Peyer's patch (tissue), 4 donors: ENCODE measurements around the gene RMRP. TPM values are rescaled to one million over a fixed set of nuclear protein-coding genes. Genes with fewer than 3 reads are reported as not detected.

Source experiments
- DNase-seq, 3 donors: peaks; one replicate each; pipeline ENCODE4 v3.0.0-alpha.2; 2017 to 2019
- H3K27ac ChIP-seq, 4 donors: fragments of 200-600 bp; sonication (generic); one replicate each; pipeline ENCODE4 v1.5.1; 2016 to 2019
- H3K27me3 ChIP-seq, 2 donors: fragments of 200-600 bp; sonication (generic); one replicate each; pipeline ENCODE4 v1.5.1; 2019
- H3K36me3 ChIP-seq, 3 donors: fragments of 200-600 bp; sonication (generic); one replicate each; pipeline ENCODE4 v1.5.1; 2016 to 2019
- H3K4me1 ChIP-seq, 4 donors: fragments of 200-600 bp; sonication (generic); one replicate each; pipeline ENCODE4 v1.5.1; 2016 to 2019
- H3K4me3 ChIP-seq, 4 donors: fragments of 200-600 bp; sonication (generic); 1 replicate in 3 of 4; 2 replicates in 1 of 4; pipeline ENCODE4 v1.5.1; 2016 to 2019; ENCODE audit warnings: mild to moderate bottlenecking in 1 of 4
- H3K9me3 ChIP-seq, 4 donors: fragments of 200-600 bp; sonication (generic); one replicate each; pipeline ENCODE4 v1.5.1; 2016 to 2019; ENCODE audit warnings: mild to moderate bottlenecking in 1 of 4
- POLR2A ChIP-seq, 2 donors: fragments of 450-650 bp; IDR thresholded peaks; one replicate each; pipeline ENCODE4 v1.5.1; 2017; ENCODE audit warnings: antibody characterized with exemption in 2 of 2, mild to moderate bottlenecking in 2 of 2, moderate library complexity in 2 of 2
- total RNA-seq, 4 donors: library from RNA; depleted of rRNA; stranded (reverse); fragments of >200 nt; gene quantifications; one replicate each; pipeline ENCODE4 v1.1.0, GENCODE V29; 2016
- TF ChIP-seq, protein P1 (sequence below), 6 experiments: fragments of 450-650 bp in 4 of 6; fragments of 200-600 bp in 2 of 6; sonication (generic) in 1 of 6; IDR thresholded peaks; one replicate each; pipeline ENCODE4 v1.5.1; 2017 to 2019; ENCODE audit warnings: antibody characterized with exemption in 6 of 6, mild to moderate bottlenecking in 3 of 6, moderate library complexity in 1 of 6

RMRP gene
- 1,000 to 10,000 TPM in 3 of 4 donors, not detected in 1; 1,673 to 3,824 (median 2,659) TPM for total RNA-seq

DNA sequence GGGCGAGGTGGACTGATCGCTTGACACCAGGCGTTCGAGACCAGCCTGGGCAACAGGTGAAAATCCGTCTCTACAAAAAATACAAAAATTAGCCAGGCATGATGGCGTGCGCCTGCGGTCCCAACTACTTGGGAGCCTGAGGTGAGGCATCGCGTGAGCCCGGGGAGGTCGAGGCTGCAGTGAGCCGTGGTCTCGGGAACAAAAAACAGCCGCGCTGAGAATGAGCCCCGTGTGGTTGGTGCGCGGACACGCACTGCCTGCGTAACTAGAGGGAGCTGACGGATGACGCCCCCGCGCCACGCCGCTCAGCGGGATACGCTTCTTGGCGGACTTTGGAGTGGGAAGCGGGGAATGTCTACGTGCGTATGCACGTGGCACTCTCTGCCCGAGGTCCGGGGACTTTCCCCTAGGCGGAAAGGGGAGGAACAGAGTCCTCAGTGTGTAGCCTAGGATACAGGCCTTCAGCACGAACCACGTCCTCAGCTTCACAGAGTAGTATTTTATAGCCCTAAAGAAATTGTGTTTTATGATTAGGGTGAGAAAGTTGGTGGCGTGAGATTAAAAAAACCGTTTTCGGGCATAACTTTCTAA, at the start of gene RMRP:
TSS of gene RMRP (minus strand) at position 474 of the 591 bp plus-strand sequence.
- peak within 1 kb of the TSS; percentile 72 to 99 (median 86) for H3K4me3 ChIP-seq
- H3K4me1 ChIP-seq = peaks cover 0 to 38% (median 6%) of the 10 kb centered on the region in 4 donors
- no peaks in the 10 kb centered on the region for H3K9me3 ChIP-seq
- DNase-seq = peak; percentile 92 to 97 (median 96)
- H3K36me3 ChIP-seq = peaks cover 0 to 6% (median 0%) of the 10 kb centered on the region in 3 donors
- TF ChIP-seq, protein P1, sequence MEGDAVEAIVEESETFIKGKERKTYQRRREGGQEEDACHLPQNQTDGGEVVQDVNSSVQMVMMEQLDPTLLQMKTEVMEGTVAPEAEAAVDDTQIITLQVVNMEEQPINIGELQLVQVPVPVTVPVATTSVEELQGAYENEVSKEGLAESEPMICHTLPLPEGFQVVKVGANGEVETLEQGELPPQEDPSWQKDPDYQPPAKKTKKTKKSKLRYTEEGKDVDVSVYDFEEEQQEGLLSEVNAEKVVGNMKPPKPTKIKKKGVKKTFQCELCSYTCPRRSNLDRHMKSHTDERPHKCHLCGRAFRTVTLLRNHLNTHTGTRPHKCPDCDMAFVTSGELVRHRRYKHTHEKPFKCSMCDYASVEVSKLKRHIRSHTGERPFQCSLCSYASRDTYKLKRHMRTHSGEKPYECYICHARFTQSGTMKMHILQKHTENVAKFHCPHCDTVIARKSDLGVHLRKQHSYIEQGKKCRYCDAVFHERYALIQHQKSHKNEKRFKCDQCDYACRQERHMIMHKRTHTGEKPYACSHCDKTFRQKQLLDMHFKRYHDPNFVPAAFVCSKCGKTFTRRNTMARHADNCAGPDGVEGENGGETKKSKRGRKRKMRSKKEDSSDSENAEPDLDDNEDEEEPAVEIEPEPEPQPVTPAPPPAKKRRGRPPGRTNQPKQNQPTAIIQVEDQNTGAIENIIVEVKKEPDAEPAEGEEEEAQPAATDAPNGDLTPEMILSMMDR (IDR thresholded peaks at IDR 0.05) = peak in 3 of 6 experiments; percentile 59 to 71 (median 64)
- peak; percentile 70 to 88 for TF ChIP-seq POLR2A (IDR thresholded peaks at IDR 0.05)
- no peaks in the 10 kb centered on the region for H3K27me3 ChIP-seq
- H3K27ac ChIP-seq = peak within 1 kb of the TSS; percentile 91 to 99 (median 94)

- no peak for TF ChIP-seq POLR2A (IDR thresholded peaks at IDR 0.05)
- TF ChIP-seq, protein P1 (IDR thresholded peaks at IDR 0.05) = no peak
- Histone ChIP-seq H3K4me3 (no peak overlapping the region), H3K27ac (no peak overlapping the region), H3K4me1 (no peaks in the 10 kb centered on the region), H3K27me3 (no peaks in the 10 kb centered on the region), H3K36me3 (peaks cover 0 to 93% (median 0%) of the 10 kb centered on the region in 3 donors), H3K9me3 (no peaks in the 10 kb centered on the region)
- no peak for DNase-seq
Observed at GRCh38 chr9:35706951-35707350, 49.1 kb upstream of the RMRP start.

GRCh38 chr9:35705836-35706430, 48.1 kb upstream of the RMRP start:
- no peak overlapping the region for H3K4me3 ChIP-seq
- no peak overlapping the region for H3K27ac ChIP-seq
- H3K36me3 ChIP-seq = peaks cover 0 to 93% (median 0%) of the 10 kb centered on the region in 3 donors
- H3K4me1 ChIP-seq = no peaks in the 10 kb centered on the region
- no peaks in the 10 kb centered on the region for H3K9me3 ChIP-seq
- TF ChIP-seq, protein P1 (IDR thresholded peaks at IDR 0.05) = no peak
- no peak for TF ChIP-seq POLR2A (IDR thresholded peaks at IDR 0.05)
- DNase-seq = no peak
- no peaks in the 10 kb centered on the region for H3K27me3 ChIP-seq

GRCh38 chr9:35705372-35705771, 47.6 kb upstream of the RMRP start:
- TF ChIP-seq POLR2A (IDR thresholded peaks at IDR 0.05) = no peak
- TF ChIP-seq, protein P1 (IDR thresholded peaks at IDR 0.05) = no peak
- Histone ChIP-seq H3K4me3 (no peak overlapping the region), H3K4me1 (no peaks in the 10 kb centered on the region), H3K9me3 (no peaks in the 10 kb centered on the region), H3K27me3 (no peaks in the 10 kb centered on the region), H3K36me3 (peaks cover 0 to 93% (median 0%) of the 10 kb centered on the region in 3 donors), H3K27ac (no peak overlapping the region)
- no peak for DNase-seq

GRCh38 chr9:35703906-35704672, 46.3 kb upstream of the RMRP start:
- Histone ChIP-seq H3K4me1 (no peaks in the 10 kb centered on the region), H3K9me3 (no peaks in the 10 kb centered on the region), H3K27ac (no peak overlapping the region), H3K36me3 (peaks cover 0 to 100% (median 0%) of the 10 kb centered on the region in 3 donors), H3K4me3 (no peak overlapping the region), H3K27me3 (no peaks in the 10 kb centered on the region)
- no peak for DNase-seq
- no peak for TF ChIP-seq POLR2A (IDR thresholded peaks at IDR 0.05)
- TF ChIP-seq, protein P1 (IDR thresholded peaks at IDR 0.05) = no peak
